ENCODE data around the gene UCP3.

GRCh38 chr11:73958521-73959141 lies 50.3 kb downstream of the UCP3 start:
- TF ChIP-seq POLR2AphosphoS5 (IDR thresholded peaks at IDR 0.05) (no peak), CTCF (IDR thresholded peaks at IDR 0.05) (no peak), POLR2A (IDR thresholded peaks at IDR 0.05) (no peak), EP300 (IDR thresholded peaks at IDR 0.05; ENCODE audit: low read depth) (no peak)
